ENCODE results near the gene ZNF593. TPM values are rescaled to one million over a fixed set of nuclear protein-coding genes. Genes with fewer than 3 reads are reported as not detected.

Gene ZNF593
- total RNA-seq, 1 donor from 2014 or later: 22.4 TPM

DNA sequence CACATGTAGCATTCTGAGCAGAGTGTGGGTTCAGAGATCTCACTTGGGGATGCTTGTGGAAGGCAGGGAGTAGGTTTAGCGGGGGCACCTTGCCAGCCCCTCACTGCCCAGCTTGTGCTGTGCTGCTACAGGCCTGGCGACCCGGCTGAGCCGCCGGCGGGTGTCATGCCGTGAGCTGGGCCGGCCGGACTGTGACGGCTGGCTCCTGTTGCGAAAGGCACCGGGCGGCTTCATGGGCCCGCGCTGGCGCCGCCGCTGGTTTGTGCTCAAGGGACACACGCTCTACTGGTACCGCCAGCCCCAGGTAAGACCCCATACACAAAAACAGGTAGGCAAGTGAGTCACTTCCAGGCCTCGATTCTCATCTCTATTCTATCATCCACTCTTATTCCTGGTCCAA lies 15.2 kb downstream of the ZNF593 start:
- Mint-ChIP-seq H3K4me3 (ENCODE audit: unreplicated experiment) (no peak overlapping the region), H3K36me3 (ENCODE audit: low read depth) (peaks cover 1% of the 10 kb centered on the region), H3K27ac (ENCODE audit: unreplicated experiment) (no peak overlapping the region), H3K27me3 (ENCODE audit: low read depth) (no peaks in the 10 kb centered on the region), H3K9me3 (ENCODE audit: low read depth) (no peaks in the 10 kb centered on the region), H3K4me1 (ENCODE audit: low read depth) (no peaks in the 10 kb centered on the region)
- DNase-seq (ENCODE audit: low spot score): no peak
- TF ChIP-seq, protein P1, sequence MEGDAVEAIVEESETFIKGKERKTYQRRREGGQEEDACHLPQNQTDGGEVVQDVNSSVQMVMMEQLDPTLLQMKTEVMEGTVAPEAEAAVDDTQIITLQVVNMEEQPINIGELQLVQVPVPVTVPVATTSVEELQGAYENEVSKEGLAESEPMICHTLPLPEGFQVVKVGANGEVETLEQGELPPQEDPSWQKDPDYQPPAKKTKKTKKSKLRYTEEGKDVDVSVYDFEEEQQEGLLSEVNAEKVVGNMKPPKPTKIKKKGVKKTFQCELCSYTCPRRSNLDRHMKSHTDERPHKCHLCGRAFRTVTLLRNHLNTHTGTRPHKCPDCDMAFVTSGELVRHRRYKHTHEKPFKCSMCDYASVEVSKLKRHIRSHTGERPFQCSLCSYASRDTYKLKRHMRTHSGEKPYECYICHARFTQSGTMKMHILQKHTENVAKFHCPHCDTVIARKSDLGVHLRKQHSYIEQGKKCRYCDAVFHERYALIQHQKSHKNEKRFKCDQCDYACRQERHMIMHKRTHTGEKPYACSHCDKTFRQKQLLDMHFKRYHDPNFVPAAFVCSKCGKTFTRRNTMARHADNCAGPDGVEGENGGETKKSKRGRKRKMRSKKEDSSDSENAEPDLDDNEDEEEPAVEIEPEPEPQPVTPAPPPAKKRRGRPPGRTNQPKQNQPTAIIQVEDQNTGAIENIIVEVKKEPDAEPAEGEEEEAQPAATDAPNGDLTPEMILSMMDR (IDR thresholded peaks at IDR 0.05): no peak

DNA sequence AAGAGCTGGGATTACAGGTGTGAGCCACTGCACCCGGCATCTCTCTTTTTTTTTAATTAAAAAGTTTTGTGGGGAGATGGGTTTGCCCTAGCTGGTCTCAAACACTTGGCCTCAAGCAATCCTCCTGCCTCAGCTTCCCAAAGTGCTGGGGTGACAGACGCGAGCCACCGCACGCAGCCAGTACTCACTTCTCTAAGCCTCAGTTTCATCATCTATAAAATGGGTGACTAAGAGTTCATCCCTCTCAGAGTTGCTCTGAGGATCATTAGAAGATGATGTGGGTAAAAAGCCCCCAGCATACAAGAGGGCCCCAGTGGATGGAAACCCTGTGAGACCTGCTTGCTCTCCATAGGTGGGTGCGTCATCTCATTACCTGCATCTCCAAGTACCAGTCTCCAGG lies 18.2 kb downstream of the ZNF593 start:
- Mint-ChIP-seq H3K9me3 (ENCODE audit: low read depth) (no peaks in the 10 kb centered on the region), H3K27me3 (ENCODE audit: low read depth) (peaks cover 2% of the 10 kb centered on the region), H3K36me3 (ENCODE audit: low read depth) (peaks cover 1% of the 10 kb centered on the region), H3K27ac (ENCODE audit: unreplicated experiment) (no peak overlapping the region), H3K4me1 (ENCODE audit: low read depth) (no peaks in the 10 kb centered on the region), H3K4me3 (ENCODE audit: unreplicated experiment) (no peak overlapping the region)
- DNase-seq (ENCODE audit: low spot score): no peak
- TF ChIP-seq, protein P1 (IDR thresholded peaks at IDR 0.05): no peak

DNA sequence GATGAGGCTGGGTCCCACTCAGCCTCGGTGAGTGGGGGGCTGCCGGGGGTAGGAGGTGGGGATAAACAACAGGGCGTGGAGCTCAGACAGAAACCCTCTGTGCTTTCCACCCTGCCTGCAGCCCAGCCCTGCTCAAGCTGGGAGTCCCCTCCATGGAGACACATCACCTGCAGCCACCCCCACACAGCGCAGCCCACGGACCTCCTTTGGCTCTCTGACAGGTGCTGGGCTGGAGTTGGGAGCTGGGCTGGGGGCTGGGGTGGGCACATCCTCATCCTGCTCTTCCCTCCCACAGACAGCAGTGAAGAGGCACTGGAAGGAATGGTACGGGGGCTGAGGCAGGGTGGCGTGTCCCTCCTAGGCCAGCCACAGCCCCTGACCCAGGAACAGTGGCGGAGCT lies 18.8 kb downstream of the ZNF593 start:
- H3K9me3 Mint-ChIP-seq (ENCODE audit: low read depth): no peaks in the 10 kb centered on the region
- peaks cover 1% of the 10 kb centered on the region for H3K36me3 Mint-ChIP-seq (ENCODE audit: low read depth)
- no peak for DNase-seq (ENCODE audit: low spot score)
- no peak overlapping the region for H3K4me3 Mint-ChIP-seq (ENCODE audit: unreplicated experiment)
- no peaks in the 10 kb centered on the region for H3K4me1 Mint-ChIP-seq (ENCODE audit: low read depth)
- TF ChIP-seq, protein P1 (IDR thresholded peaks at IDR 0.05): no peak
- H3K27ac Mint-ChIP-seq (ENCODE audit: unreplicated experiment): no peak overlapping the region
- peaks cover 2% of the 10 kb centered on the region for H3K27me3 Mint-ChIP-seq (ENCODE audit: low read depth)

DNA sequence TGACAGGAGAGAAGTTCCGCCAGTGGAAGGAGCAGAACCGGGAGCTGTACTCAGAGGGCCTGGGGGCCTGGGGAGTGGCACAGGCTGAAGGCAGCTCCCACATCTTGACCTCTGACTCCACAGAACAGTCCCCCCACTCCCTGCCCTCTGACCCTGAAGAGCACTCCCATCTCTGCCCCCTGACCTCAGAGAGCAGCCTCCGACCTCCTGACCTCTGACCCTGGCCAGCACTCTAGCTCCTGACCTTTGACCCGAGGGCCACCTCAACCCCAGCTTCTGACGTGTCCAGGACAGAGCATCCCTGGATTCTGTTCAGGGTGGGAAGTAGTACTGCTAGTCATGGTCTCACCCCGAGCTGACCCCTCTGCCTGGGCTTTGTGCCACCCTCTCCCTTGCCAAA lies 19.6 kb downstream of the ZNF593 start:
- no peaks in the 10 kb centered on the region for H3K9me3 Mint-ChIP-seq (ENCODE audit: low read depth)
- no peak for DNase-seq (ENCODE audit: low spot score)
- peaks cover 6% of the 10 kb centered on the region for H3K27me3 Mint-ChIP-seq (ENCODE audit: low read depth)

DNA sequence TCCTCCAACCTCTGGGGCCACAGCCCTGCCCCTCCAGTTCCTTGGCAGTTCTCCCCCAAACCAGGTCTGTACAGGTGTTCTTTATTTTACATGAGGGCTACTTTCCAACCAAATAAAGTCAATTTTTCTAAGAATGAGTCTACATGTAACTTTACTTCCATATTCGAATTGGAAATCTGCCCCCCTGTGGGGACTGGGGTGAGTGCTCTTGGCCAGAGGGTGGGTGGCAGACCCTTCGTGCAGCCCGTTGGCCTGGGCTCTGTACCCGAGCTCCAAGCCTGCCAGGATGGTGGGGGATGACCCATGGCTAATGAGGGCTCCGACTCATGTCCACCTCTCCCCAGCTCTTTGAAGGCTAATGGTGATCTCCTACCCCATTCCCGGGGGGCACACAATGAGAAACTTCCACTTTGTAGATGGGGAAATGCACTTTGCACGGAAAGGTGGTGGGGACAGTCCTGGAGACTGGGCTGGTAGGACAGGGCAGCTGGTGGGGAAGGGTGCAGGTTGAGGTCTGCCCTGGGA lies 20.1 kb downstream of the ZNF593 start:
- DNase-seq (ENCODE audit: low spot score): no peak
- Mint-ChIP-seq H3K4me3 (ENCODE audit: unreplicated experiment) (no peak overlapping the region), H3K9me3 (ENCODE audit: low read depth) (no peaks in the 10 kb centered on the region), H3K4me1 (ENCODE audit: low read depth) (no peaks in the 10 kb centered on the region), H3K27me3 (ENCODE audit: low read depth) (peaks cover 7% of the 10 kb centered on the region), H3K27ac (ENCODE audit: unreplicated experiment) (no peak overlapping the region), H3K36me3 (ENCODE audit: low read depth) (peaks cover 1% of the 10 kb centered on the region)
- TF ChIP-seq, protein P1 (IDR thresholded peaks at IDR 0.05): no peak

More for the DNA sequence above, 19.6 kb downstream of the ZNF593 start:
- H3K27ac Mint-ChIP-seq (ENCODE audit: unreplicated experiment): no peak overlapping the region
- no peak overlapping the region for H3K4me3 Mint-ChIP-seq (ENCODE audit: unreplicated experiment)
- TF ChIP-seq, protein P1 (IDR thresholded peaks at IDR 0.05): no peak
- no peaks in the 10 kb centered on the region for H3K4me1 Mint-ChIP-seq (ENCODE audit: low read depth)
- H3K36me3 Mint-ChIP-seq (ENCODE audit: low read depth): peaks cover 1% of the 10 kb centered on the region

All from chondrocyte (in vitro differentiated cells).